Motor neuron (in vitro differentiated cells): Measurements from ENCODE around the gene SLX9. TPM values are rescaled to one million over a fixed set of nuclear protein-coding genes. Genes with fewer than 3 reads are reported as not detected.

Experiments
- ATAC-seq, 8 experiments: fragments of 200-7000 bp; cut with Tn5 transposase; replicated peaks in 6 of 8; 2 replicates each; pipeline ENCODE4 v1.8.0; 2021; ENCODE audit warnings: mild to moderate bottlenecking in 8 of 8, moderate library complexity in 8 of 8
- H3K27ac ChIP-seq, 2 donors: fragments of 250-450 bp; sonication (Bioruptor Pico); 2 replicates each; pipeline ENCODE4 v1.9.0; 2021; ENCODE audit warnings: antibody characterized with exemption in 2 of 2, mild to moderate bottlenecking in 2 of 2, moderate library complexity in 1 of 2
- H3K4me1 ChIP-seq, 2 donors: fragments of 250-450 bp; sonication (Bioruptor Pico); replicated peaks in 1 of 2; 2 replicates each; pipeline ENCODE4 v1.6.1; 2021; ENCODE audit warnings: antibody characterized with exemption in 2 of 2, mild to moderate bottlenecking in 2 of 2, moderate library complexity in 1 of 2
- H3K4me3 ChIP-seq, 5 donors: fragments of 250-450 bp; sonication (Bioruptor Pico); 2 replicates each; pipeline ENCODE4 v1.9.0; 2021; ENCODE audit warnings: antibody characterized with exemption in 5 of 5, mild to moderate bottlenecking in 5 of 5, moderate library complexity in 4 of 5
- WGBS, 10 experiments: fragments of 450-650 bp; shearing (Covaris generic); methylation state at CpG; one replicate each; pipeline ENCODE4 v1.0.0; 2022; 5-methylcytosine and 5-hydroxymethylcytosine counted together
- in situ Hi-C, 9 experiments: fragments of 400-800 bp; cut with MboI; loops; one replicate each; pipeline ENCODE4 v1.15.0; 2021; ENCODE audit warnings: low sequenced_read_pairs in 9 of 9, low pct_unique_long_range_greater_than_20kb in 2 of 9; ENCODE audit not compliant: unreplicated experiment in 9 of 9
- total RNA-seq, 8 experiments: library from RNA; unstranded; fragments of 300-600 nt; gene quantifications; 2 replicates each; pipeline versions ENCODE4 v1.2.3 to v1.2.4, GENCODE V29; 2022

SLX9 gene
- total RNA-seq, 8 experiments from 2014 or later: 9.8 to 41.2 (median 15.3) TPM

GRCh38 chr21:44950351-44950750 lies 10.5 kb downstream of the SLX9 start:
- ATAC-seq: no peak
- 90 to 100% (median 100%) methylated on average over 1 to 13 of the region's 18 CpGs; no CpG with 5 or more reads in 2 of the 10 experiments for WGBS, 10 experiments
- in situ Hi-C loops: loop anchor here in 4 of 9 experiments (25.0 kb wide), 2 partner anchors 187 to 337 kb away; partner anchors contain the start of gene POFUT2 (in 1 of the 4)

GRCh38 chr21:44951186-44951915 lies 11.5 kb downstream of the SLX9 start:
- H3K27ac ChIP-seq: no peak overlapping the region
- WGBS, 10 experiments: 92 to 100% (median 100%) methylated on average over 1 to 9 of the region's 31 CpGs; no CpG with 5 or more reads in 4 of the 10 experiments
- no peak overlapping the region for H3K4me3 ChIP-seq
- no peak for ATAC-seq
- peaks cover 0 to 12% of the 10 kb centered on the region in 2 donors for H3K4me1 ChIP-seq
- in situ Hi-C loops: loop anchor here in 4 of 9 experiments (25.0 kb wide), 2 partner anchors 186 to 336 kb away; partner anchors contain the start of gene POFUT2 (in 1 of the 4)

More at GRCh38 chr21:44950351-44950750, 10.5 kb downstream of the SLX9 start:
- Histone ChIP-seq H3K4me3 (no peak overlapping the region), H3K27ac (no peak overlapping the region), H3K4me1 (peaks cover 0 to 6% of the 10 kb centered on the region in 2 donors)

GRCh38 chr21:44952116-44952928 lies 12.5 kb downstream of the SLX9 start:
- 85 to 100% (median 94%) methylated on average over 1 to 7 of the region's 24 CpGs; no CpG with 5 or more reads in 6 of the 10 experiments for WGBS, 10 experiments
- Histone ChIP-seq H3K27ac (no peak overlapping the region), H3K4me3 (no peak overlapping the region), H3K4me1 (peaks cover 0 to 12% of the 10 kb centered on the region in 2 donors)
- ATAC-seq: no peak
- in situ Hi-C loops: loop anchor here in 4 of 9 experiments (25.0 kb wide), 2 partner anchors 185 to 335 kb away; partner anchors contain the start of gene POFUT2 (in 1 of the 4)

GRCh38 chr21:44952929-44953627 lies 13.2 kb downstream of the SLX9 start:
- no peak overlapping the region for H3K27ac ChIP-seq
- WGBS, 10 experiments: 83 to 93% (median 92%) methylated on average over 8 to 10 of the region's 25 CpGs; no CpG with 5 or more reads in 7 of the 10 experiments
- in situ Hi-C loops: loop anchor here in 4 of 9 experiments (25.0 kb wide), 2 partner anchors 184 to 334 kb away; partner anchors contain the start of gene POFUT2 (in 1 of the 4)
- no peak for ATAC-seq
- H3K4me1 ChIP-seq: peaks cover 0 to 12% of the 10 kb centered on the region in 2 donors
- no peak overlapping the region for H3K4me3 ChIP-seq

GRCh38 chr21:44953628-44954021 lies 13.8 kb downstream of the SLX9 start:
- in situ Hi-C loops: loop anchor here in 4 of 9 experiments (25.0 kb wide), 2 partner anchors 184 to 334 kb away; partner anchors contain the start of gene POFUT2 (in 1 of the 4)
- Histone ChIP-seq H3K4me1 (peaks cover 0 to 15% of the 10 kb centered on the region in 2 donors), H3K27ac (no peak overlapping the region), H3K4me3 (no peak overlapping the region)
- ATAC-seq: no peak
- 90 to 100% (median 96%) methylated on average over 2 to 8 of the region's 13 CpGs; no CpG with 5 or more reads in 5 of the 10 experiments for WGBS, 10 experiments

- WGBS, 10 experiments: 96 to 100% (median 100%) methylated on average over 2 to 4 of the region's 22 CpGs; no CpG with 5 or more reads in 7 of the 10 experiments
- no peak for ATAC-seq
- Histone ChIP-seq H3K4me3 (no peak overlapping the region), H3K27ac (no peak overlapping the region), H3K4me1 (peaks cover 0 to 21% of the 10 kb centered on the region in 2 donors)
- in situ Hi-C loops: loop anchor here in 4 of 9 experiments (25.0 kb wide), 2 partner anchors 183 to 333 kb away; partner anchors contain the start of gene POFUT2 (in 1 of the 4)
These were observed 14.5 kb downstream of the SLX9 start for GRCh38 chr21:44954281-44954771.

- Histone ChIP-seq H3K4me3 (no peak overlapping the region), H3K27ac (no peak overlapping the region), H3K4me1 (peaks cover 0 to 22% of the 10 kb centered on the region in 2 donors)
- peak in 5 of 8 experiments; percentile 78 to 89 (median 86) for ATAC-seq
- WGBS, 10 experiments: 67 to 93% (median 84%) methylated on average over 2 to 10 of the region's 21 CpGs; no CpG with 5 or more reads in 3 of the 10 experiments
- in situ Hi-C loops: loop anchor here in 4 of 9 experiments (5.0 to 25.0 kb wide), 3 partner anchors 172 to 332 kb away; partner anchors contain the start of gene POFUT2 (in 1 of the 4)
These were observed 15.4 kb downstream of the SLX9 start for GRCh38 chr21:44955141-44955797.

- in situ Hi-C loops: loop anchor here in 4 of 9 experiments (5.0 to 25.0 kb wide), 3 partner anchors 172 to 332 kb away; partner anchors contain the start of gene POFUT2 (in 1 of the 4)
- WGBS, 10 experiments: 80 to 100% (median 90%) methylated on average over 2 to 12 of the region's 16 CpGs
- H3K27ac ChIP-seq: peak overlapping the region in 1 of 2 donors; percentile 18
- peaks cover 0 to 22% of the 10 kb centered on the region in 2 donors for H3K4me1 ChIP-seq
- ATAC-seq: no peak
- no peak overlapping the region for H3K4me3 ChIP-seq
These were observed 16.0 kb downstream of the SLX9 start for GRCh38 chr21:44955798-44956175.

GRCh38 chr21:44956356-44957046 lies 16.7 kb downstream of the SLX9 start:
- Histone ChIP-seq H3K4me1 (peaks cover 0 to 22% of the 10 kb centered on the region in 2 donors), H3K27ac (no peak overlapping the region), H3K4me3 (no peak overlapping the region)
- WGBS, 10 experiments: 78 to 97% (median 91%) methylated on average over 3 to 8 of the region's 35 CpGs; no CpG with 5 or more reads in 2 of the 10 experiments
- no peak for ATAC-seq
- in situ Hi-C loops: loop anchor here in 4 of 9 experiments (5.0 to 25.0 kb wide), 3 partner anchors 171 to 331 kb away; partner anchors contain the start of gene POFUT2 (in 1 of the 4)

GRCh38 chr21:44957047-44957831 lies 17.4 kb downstream of the SLX9 start:
- H3K27ac ChIP-seq: no peak overlapping the region
- WGBS, 10 experiments: 70 to 100% (median 80%) methylated on average over 1 to 5 of the region's 22 CpGs; no CpG with 5 or more reads in 5 of the 10 experiments
- no peak for ATAC-seq
- H3K4me3 ChIP-seq: no peak overlapping the region
- in situ Hi-C loops: loop anchor here in 4 of 9 experiments (5.0 to 25.0 kb wide), 3 partner anchors 170 to 330 kb away; partner anchors contain the start of gene POFUT2 (in 1 of the 4)
- H3K4me1 ChIP-seq: peaks cover 0 to 22% of the 10 kb centered on the region in 2 donors
